GM18861 (cell line): Measurements from ENCODE around the gene GRK1.

ENCODE experiments used
- ATAC-seq: cut with Tn5 transposase; IDR thresholded peaks from one replicate; pipeline ENCODE4 v1.9.1; 2021; ENCODE audit not compliant: unreplicated experiment

GRK1 gene

DNA sequence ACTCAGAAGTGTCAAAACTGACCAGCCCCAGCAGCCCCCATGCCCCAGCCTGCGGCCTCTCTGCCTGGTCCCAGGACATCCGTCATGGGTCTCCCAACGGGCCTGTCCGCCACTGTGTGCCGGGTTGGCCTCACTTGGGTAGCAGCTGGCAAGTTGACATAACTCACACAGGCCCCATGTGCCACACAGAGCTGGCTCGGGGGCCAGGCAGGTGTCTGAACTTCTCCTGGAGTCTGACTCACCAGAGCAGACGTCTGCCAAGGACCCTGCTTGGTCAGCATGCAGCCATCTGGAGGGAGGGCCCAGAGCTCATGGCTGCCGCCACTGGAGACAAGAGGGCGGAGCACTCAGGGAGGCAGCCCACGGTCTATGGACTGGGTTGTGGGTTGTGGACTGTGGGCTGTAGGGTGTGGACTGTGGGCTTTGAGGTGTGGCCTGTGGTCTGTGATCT lies 60.0 kb downstream of the GRK1 start:
- no peak for ATAC-seq

DNA sequence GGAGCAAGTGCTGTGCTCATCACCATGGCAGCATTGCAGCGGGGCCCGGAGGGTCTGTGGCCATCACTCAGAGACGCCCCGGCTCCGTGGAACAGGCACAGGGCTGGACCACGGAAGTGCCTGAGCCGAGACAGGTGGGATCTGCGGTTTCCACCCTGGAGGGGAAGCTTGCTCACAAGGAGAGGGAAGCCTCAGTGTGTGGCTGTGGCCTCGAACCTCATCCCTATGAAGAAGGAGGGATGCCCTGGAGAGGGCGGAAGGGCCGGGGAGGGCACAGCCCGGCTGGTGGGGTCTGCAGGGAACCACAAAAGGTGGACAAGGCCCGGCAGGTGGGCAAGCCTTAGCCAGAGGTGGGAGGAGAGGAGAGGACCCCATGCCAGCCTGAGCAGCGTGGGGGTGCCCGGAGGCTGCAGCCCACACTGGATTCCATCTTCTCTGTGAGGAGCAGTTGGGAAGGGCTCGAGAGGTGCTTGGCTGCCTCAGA lies 61.6 kb downstream of the GRK1 start:
- ATAC-seq: no peak

DNA sequence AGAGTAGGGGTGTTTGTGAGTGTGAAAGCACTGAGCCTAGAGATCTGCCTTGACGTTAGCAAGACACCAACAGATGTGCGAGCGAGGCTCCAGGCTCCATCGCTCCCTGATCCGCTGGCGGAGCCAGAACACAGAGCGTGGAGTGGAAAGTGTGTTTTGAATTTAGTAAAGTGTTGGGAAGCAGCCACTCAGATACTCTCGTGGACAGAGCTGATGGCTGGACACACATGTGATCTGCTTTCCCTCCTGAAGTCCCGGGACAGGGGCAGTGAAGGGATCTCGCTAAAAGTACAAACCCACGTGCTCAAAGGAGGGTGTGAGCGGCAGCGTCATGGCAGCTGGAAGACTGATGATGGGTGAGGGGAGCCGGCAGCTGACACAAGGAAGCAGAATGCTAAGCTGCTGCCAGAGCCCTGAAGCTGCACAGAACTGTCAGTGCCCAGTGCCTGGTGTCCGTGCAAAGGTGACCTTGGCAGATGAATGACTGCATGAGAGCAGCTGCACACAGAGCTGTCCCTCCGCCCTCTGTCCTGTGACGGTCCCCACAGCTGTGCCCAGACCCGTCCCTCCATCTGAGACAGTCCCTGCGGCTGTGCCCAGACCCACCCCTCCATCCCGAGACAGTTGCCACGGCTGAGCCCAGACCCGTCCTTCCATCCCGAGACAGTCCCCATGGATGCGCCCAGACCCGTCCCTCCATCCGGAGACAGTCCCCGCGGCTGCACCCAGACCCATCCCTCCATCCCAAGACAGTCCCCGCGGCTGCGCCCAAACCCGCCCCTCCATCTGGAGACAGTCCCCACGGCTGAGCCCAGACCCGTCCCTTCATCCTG lies 62.4 kb downstream of the GRK1 start:
- no peak for ATAC-seq

DNA sequence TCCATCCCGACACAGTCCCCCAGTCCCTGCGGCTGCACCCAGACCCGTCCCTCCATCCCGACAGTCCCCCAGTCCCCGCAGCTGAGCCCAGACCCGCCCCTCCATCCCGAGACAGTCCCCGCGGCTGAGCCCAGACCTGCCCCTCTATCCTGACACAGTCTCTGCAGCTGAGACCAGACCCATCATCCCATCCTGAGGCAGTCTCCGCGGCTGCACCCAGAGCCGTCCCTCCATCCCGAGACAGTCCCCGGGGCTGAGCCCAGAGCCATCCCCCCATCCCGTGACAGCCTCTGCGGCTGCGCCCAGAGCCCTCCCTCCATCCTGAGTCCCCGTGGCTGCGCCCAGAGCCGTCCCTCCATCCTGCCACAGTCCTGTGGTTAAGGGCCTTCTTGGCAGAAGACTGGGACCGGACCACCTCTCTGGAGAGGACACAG lies 63.3 kb downstream of the GRK1 start:
- no peak for ATAC-seq

DNA sequence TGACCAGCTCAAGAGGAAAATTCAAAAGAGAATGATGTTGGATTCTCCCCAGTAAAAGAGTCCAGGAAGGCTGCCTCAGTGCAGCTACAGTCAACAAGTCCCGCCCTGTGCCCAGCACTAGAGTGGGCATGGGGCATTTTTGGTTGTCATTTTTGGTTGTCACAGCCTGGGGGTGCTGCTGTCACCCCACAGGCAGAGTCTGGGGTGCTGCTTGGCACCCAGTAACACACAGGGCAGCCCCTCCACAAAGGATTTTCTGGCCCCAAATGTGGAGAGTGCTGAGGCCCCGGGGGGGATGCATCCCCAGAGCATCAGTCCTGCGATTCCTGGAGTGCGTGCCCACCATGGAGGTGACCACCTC lies 63.8 kb downstream of the GRK1 start:
- ATAC-seq: no peak

DNA sequence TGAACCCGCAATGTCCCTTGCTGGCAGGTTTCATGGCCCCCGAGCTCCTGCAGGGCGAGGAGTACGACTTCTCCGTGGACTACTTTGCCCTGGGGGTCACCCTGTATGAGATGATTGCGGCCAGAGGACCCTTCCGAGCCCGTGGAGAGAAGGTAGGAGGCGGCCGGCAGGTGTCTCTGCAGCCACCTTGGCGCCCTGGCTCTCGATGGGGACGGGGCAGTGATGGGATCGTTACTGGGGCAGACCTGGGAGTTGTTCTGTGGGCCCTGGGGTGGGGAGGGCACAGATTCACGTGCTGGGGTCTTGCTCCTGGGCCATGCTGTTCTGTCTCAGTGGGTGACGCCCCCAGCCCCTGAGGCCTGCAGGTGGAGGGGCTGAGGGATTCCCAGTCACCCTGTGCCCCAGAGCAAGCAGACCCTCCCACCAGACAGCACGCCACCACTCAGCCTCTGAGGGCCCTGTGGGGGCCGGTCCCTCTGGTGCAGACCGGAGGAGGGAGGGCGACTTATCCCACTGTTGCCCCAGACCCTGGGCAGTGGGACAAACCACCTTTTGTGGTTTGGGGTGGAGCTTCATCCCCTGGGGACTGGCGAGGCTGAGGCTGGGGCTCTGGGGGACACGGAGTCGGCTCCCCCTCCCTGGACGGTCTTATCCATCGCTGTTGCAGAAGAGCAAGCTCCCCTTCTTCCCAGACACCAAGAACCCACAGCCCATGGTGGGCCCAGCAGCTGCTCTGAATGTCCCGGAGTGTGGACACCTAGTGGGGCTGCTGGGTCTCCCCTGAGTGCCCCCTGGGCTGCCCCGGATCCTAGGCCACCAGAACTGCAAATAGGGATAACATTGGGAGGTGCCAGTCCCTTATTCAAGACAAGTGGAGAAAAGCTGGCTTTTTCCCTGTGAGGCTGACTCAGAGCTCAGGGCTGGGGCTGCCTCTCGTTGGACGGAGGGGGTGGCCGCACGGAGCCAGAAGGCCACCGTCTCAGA lies 64.5 kb downstream of the GRK1 start:
- ATAC-seq: no peak

DNA sequence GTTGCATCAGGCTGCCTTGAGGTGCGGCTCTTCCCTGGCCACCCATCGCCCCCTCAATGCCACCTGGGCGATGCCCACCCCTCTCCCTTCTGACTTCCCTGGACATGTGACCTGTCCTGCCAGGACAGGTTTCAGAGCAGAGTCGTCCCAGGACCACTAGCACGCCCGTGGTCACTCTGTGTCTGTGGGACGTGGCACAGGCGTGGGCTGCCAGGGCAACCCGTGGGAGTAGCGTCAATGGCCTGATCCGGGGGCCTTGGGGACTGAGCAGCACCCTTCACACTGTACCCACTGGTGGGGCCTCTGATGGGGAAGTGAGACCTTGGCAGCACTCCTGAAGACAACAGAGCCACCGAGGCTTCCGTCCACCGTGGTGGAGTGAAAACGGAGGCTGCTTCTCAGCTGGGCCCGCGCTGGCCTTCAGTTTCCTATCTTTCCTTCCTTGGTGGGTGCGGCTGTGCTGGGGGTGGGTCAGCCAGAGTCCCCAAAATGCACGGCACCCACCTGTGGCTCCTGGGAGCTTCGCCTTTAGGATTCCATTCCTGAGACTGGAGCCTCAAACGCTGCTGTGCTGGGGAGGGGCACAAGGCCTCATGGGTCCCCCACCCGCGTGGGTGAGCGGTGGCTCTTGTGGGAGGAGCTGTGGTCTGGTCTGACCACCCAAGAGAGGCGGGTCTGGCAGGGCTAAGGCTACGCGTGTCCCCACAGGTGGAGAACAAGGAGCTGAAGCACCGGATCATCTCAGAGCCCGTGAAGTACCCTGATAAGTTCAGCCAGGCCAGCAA lies 65.3 kb downstream of the GRK1 start:
- no peak for ATAC-seq

DNA sequence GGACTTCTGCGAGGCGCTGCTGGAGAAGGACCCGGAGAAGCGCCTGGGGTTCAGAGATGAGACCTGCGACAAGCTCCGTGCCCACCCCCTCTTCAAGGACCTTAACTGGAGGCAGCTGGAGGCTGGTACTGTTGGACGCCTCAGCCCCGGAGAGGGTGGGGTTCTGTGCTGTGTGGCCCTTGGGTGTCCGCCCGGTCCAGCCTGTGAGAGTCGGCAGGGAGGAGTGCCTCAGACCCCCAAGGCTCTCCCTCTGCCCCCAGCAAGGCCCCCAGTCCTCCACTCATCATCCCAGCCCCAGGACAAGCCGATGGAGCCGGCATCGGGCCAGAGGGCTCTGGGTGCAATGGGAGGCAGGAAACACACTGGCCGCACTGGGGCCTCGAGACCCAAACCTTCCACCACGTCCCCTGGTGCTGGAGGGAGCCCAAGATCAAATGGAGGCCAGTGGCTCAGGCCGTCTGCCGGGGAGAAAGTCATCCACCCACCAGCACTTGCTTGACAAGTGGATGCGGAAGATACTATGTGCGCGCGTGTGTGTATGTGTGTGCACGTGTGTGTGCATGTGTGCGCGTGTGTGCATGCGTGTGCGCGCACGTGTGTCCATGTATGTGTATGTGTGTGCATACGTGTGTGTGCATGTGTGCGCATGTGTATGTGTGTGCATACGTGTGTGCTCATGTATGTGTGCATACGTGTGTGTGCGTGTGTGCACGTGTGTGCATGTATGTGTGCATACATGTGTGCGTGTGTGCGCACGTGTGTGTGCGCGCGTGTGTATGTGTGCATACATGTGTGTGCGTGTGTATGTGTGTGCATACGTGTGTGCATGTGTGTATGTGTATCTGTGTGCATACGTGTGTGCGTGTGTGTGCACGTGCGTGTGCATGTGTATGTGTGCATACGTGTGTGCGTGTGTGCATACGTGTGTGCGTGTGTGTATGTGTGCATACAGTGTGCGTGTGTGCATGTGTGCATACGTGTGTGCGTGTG lies 66.2 kb downstream of the GRK1 start:
- no peak for ATAC-seq

DNA sequence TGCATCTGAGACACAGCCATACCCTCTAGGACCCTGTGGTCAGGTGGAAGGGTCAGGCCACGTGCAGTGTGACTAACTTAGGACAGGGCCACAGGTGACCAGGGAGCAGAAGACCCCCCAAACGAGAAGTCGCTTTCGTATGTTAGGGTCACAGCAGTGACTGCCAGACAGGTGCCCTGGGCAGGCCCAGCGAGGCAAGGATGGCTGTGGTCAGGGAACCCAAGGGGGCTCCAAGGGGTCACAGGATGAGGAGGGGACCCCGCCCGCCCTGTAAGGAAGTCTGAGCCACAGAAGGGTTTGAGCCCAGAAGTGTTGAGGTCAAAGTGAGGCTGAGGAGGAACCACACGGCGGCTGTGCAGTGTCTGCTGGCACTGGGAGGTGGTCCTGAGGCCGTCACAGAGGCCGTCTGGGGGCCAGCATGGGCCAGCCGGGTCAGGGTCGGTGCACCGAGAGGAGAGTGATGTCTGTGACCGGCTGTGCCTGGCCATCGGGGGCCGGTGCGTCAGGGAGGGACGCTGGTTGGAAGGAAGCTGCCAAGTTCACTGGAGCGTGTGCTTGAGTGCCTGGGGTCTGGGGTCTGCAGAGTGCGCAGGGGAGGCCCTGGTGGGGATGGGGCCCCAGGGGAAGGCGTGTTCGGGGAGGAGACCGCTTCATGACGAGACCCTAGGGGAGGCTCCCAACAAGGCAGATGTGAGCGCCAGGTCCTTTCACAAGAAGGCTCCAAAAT lies 67.2 kb downstream of the GRK1 start:
- no peak for ATAC-seq

DNA sequence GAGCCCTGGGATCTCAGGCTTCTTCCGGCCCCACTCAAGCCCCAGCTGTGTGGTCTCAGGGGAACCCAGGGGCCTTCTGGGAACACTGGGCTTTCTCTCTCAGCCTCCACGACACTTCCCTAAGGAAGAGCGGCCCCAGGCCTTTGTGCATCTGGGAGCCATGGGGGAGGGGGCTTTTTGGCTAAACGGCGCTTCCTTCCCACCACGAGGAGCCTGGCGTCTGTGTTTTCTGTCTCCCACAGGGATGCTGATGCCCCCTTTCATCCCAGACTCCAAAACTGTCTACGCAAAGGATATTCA lies 67.8 kb downstream of the GRK1 start:
- ATAC-seq: no peak

DNA sequence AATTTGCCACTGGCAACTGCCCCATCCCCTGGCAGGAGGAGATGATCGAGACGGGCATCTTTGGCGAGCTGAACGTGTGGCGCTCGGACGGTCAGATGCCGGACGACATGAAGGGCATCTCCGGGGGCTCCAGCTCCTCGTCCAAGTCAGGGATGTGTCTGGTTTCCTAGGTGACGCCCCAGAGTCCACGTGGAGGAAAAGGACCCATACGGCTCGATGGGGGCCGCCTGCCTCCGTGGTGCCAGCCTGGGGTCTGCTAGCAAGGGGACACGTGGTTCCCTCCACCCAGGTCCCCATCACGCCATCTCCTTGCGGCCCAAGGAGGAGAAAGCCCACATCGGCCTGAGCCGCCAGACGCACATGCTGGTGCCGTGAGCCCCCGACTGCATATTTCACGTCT lies 68.2 kb downstream of the GRK1 start:
- ATAC-seq: no peak

DNA sequence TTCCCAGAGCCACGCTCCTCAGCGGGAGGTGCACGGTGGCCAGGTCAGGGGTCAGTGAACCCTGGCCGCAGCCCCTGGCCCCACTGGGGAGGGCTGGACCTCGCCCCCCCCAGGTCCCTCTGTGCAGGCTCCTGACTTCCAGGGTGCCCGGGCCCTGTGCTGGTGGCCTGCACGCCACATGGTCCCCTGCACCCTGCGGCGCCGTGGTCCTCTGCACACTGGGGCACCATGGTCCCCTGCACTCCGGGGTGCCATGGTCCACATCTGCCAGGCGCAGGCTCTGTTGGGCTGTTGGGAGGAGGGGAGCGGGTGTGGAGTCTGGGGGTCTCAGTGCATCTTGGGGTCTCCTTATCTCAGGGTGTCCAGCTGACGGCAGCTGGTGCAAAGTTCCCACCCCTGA lies 68.7 kb downstream of the GRK1 start:
- no peak for ATAC-seq

DNA sequence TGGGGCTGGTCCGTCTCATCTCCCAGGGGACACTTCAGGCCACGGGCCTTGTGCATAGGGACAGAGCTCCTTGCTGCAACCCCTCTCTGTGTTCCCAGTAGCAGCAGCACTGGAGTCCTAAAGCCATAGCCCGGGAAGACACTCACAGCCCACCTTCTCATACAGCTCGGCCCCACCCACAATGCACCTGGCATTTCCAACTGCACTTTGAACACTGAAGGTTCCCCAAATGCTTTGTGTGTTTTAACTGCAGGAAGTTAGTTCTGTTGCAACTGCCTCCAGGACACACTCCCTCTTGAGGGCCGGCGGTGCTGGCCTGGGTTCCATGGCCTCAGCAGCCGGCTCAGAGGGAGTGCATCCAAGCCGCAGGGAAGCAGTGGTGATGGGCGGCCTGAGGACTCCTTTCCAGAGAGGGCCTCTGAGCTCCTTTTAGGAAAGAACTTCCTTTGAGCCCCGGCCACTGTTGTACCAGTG lies 69.3 kb downstream of the GRK1 start:
- no peak for ATAC-seq

DNA sequence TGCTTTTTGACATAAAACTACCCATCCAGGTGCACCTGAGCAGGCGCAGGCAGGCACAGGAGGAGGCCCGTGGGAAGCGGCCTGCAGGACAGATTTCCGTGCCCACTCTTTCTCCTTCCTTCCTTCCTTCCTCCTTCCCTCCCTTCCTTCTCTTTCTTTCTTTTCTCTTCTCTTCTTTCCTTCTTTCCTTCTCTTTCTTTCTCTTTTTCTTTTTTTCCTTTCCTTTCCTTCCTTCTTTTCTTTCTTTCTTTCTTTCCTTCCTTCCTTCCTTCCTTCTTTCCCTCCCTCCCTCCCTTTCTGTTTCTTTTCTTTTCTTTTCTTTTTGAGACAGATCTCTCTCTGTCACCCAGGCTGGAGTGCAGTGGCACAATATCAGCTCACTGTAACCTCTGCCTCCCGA lies 70.8 kb downstream of the GRK1 start:
- ATAC-seq: no peak

DNA sequence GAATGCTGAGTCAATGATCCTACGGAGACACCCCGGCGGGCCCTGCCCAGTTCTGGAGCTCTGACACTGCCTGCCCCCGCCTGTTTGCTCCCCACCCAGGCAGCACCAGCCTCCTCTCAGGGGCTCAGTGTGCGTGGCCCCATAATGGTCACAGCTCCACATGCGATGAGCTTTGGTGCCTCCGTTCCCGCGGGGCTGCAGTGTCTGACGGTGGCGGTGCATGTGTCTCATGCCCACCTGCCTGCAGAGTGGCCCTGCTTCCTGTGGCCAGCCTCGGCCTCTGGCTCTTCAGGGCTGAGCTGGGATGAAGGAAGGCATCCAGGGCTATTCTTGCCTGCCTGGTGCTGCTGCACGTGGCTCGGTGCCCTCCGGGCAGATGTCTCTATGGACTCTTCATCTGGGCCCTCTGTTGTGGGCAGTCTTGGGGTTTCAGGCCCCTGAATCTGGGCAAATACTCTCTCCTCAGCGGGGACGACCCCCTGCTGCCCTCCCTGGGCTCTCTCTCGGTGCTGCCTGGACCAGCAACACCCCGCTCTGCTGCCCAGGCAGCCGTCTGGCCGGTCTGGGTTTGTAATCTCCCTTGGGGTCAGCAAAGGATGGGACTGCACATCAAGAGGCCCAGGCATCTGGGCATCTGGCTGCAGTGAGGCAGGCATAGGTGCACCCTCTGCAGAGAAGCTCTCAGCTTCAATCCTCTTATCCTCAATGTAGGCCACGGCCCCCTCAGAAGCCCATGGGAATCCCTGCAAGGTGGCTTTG lies 72.7 kb downstream of the GRK1 start:
- ATAC-seq: no peak

DNA sequence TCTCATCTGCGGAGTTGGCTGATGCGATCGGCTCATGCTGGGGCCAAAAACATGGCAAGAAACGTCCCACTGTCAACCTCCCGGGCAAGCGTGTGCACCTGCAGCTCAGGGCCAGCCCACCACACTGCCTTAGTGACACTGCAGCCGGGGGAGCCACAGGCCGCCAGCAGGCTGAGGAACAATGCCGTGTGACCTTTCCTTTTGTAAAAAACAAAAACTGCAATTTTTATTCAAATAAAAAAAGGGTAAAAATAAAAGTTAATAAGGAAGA lies 73.2 kb downstream of the GRK1 start:
- no peak for ATAC-seq

DNA sequence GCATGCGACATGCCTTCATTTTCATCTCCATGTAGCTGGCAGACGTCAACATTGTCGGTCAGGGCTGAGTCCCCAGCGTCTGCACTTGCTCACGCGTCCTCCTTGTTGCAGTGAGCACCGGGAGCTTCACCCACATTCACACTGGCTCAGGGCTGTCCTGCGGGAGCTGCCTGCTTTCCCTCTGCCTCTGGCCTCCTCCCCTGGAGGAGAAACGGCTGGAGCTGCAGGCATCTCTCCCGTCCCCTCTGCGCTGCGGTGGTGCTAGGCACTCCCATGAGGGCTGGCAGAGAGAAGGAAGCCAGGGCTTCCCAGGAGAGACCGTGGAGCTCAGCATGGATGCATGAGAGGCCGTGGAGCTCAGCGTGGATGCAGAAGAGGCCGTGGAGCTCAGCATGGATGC lies 73.6 kb downstream of the GRK1 start:
- ATAC-seq: no peak

DNA sequence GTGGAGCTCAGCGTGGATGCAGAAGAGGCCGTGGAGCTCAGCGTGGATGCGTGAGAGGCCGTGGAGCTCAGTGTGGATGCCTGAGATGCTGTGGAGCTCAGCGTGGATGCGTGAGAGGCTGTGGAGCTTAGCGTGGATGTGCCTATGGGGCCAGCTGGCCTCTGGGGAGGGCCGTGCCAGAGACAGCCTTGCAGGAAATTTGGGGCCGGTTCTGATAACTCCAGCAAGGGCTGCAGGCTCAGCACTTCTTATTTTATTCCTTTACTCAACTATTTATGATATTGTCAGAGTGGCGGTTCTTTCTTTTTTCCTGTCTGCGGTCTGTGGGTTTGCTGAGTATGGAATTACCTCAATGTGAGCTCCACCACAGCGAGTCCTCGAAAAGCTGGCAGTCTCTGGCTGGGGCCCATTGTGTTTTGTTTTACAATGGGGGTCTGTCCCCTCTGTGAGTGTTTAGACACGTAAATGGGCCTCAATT lies 74.2 kb downstream of the GRK1 start:
- no peak for ATAC-seq

DNA sequence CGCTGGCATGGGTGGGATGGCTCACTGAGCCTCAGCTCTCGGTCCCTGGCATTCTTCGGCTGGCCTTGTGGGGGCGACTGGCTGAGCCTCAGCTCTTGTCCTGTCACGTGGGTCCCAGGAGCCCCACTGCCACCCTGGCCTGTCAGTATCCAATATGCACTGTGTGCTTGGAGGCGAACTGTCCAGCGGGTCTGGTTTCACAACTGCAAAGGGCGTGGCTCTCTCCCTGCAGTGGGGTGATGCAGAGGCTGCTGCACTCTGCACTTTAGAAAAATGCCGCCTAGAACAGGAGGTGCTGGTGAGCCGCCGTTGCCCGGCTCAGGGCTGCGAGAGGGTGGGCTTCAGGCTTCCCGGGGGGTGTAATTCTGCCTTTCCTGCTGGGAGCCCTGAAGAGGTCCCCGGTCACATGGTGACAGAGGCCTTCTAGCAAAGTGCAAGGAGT lies 75.0 kb downstream of the GRK1 start:
- ATAC-seq: no peak
